ENCODE data around the gene RNF220.

GRCh38 chr1:44662683-44663030 is 257.6 kb downstream of the RNF220 start:
- TF ChIP-seq CTCF (IDR thresholded peaks at IDR 0.05) (no peak), POLR2A (IDR thresholded peaks at IDR 0.05) (no peak)
